GM12878 (cell line): ENCODE results near the gene EXD3. TPM values are rescaled to one million over a fixed set of nuclear protein-coding genes. Genes with fewer than 3 reads are reported as not detected.

Experiments
- BACH1 ChIP-seq: fragments of 450-650 bp; IDR thresholded peaks from 2 replicates; pipeline ENCODE4 v1.6.1; 2017; ENCODE audit warnings: mild to moderate bottlenecking, borderline replicate concordance
- BCL11A ChIP-seq: IDR thresholded peaks from 2 replicates; pipeline ENCODE4 v1.6.1; 2011; ENCODE audit warnings: low read depth, low read length
- BHLHE40 ChIP-seq, 2 experiments: fragments of 450-650 bp in 1 of 2; IDR thresholded peaks; 2 replicates each; pipeline ENCODE4 v1.6.1; 2011 to 2017; ENCODE audit warnings: low read depth in 2 of 2, borderline replicate concordance in 1 of 2, improper control_type of control experiment in 1 of 2, low read length in 1 of 2, mild to moderate bottlenecking in 1 of 2
- CHD4 ChIP-seq: fragments of 200-600 bp; sonication (generic); IDR thresholded peaks from 2 replicates; pipeline ENCODE4 v1.6.1; 2016; ENCODE audit warnings: mild to moderate bottlenecking
- ETV6 ChIP-seq, 2 experiments: fragments of 450-650 bp in 1 of 2; IDR thresholded peaks in 1 of 2; conservative IDR thresholded peaks in 1 of 2; 2 replicates each; pipeline ENCODE4 v1.6.1; 2014; ENCODE audit warnings: antibody characterized with exemption in 1 of 2, borderline replicate concordance in 1 of 2, low read depth in 1 of 2, mild to moderate bottlenecking in 1 of 2, moderate library complexity in 1 of 2
- HDGF ChIP-seq: fragments of 450-650 bp; IDR thresholded peaks from 2 replicates; pipeline ENCODE4 v1.6.1; 2016; ENCODE audit warnings: antibody characterized with exemption
- IKZF1 ChIP-seq: fragments of 450-650 bp; conservative IDR thresholded peaks from 2 replicates; pipeline ENCODE4 v1.6.1; 2017; ENCODE audit warnings: antibody characterized with exemption, mild to moderate bottlenecking
- IKZF2 ChIP-seq, 2 experiments: fragments of 450-650 bp; IDR thresholded peaks; 2 replicates each; pipeline ENCODE4 v1.6.1; 2017; ENCODE audit warnings: mild to moderate bottlenecking in 2 of 2, moderate library complexity in 2 of 2
- MAX ChIP-seq: IDR thresholded peaks from 2 replicates; pipeline ENCODE4 v1.6.1; 2012; ENCODE audit warnings: low read depth, low read length, improper control_type of control experiment
- MTA3 ChIP-seq: IDR thresholded peaks from 2 replicates; pipeline ENCODE4 v1.6.1; 2012; ENCODE audit warnings: low read length, inconsistent platforms, borderline replicate concordance
- MXI1 ChIP-seq: fragments of 150-350 bp; IDR thresholded peaks from 2 replicates; pipeline ENCODE4 v1.6.1; 2011; ENCODE audit warnings: low read depth, mild to moderate bottlenecking, inconsistent platforms, low read length, improper control_type of control experiment
- PAX5 ChIP-seq: IDR thresholded peaks from 2 replicates; pipeline ENCODE4 v1.6.1; 2011; ENCODE audit warnings: low read depth, low read length, borderline replicate concordance
- POLR2A ChIP-seq: IDR thresholded peaks from 2 replicates; pipeline ENCODE4 v1.6.1; 2011; ENCODE audit warnings: low read depth, mild to moderate bottlenecking, low read length
- POLR2AphosphoS5 ChIP-seq: IDR thresholded peaks from 2 replicates; pipeline ENCODE4 v1.6.1; 2011; ENCODE audit warnings: mild to moderate bottlenecking, low read length, inconsistent platforms
- RAD21 ChIP-seq: IDR thresholded peaks from 2 replicates; pipeline ENCODE4 v1.6.1; 2011; ENCODE audit warnings: mild to moderate bottlenecking, low read depth, low read length, moderate library complexity; ENCODE audit not compliant: insufficient read depth
- RB1 ChIP-seq: fragments of 450-650 bp; formaldehyde crosslinking; IDR thresholded peaks from 2 replicates; pipeline ENCODE4 v1.6.1; 2017; ENCODE audit warnings: mild to moderate bottlenecking, borderline replicate concordance
- SIN3A ChIP-seq: IDR thresholded peaks from 2 replicates; pipeline ENCODE4 v1.6.1; 2012; ENCODE audit warnings: low read depth, low read length, improper control_type of control experiment
- SMAD5 ChIP-seq: IDR thresholded peaks from 2 replicates; pipeline ENCODE4 v1.6.1; 2016; ENCODE audit warnings: antibody characterized with exemption, low read depth
- TARDBP ChIP-seq: IDR thresholded peaks from 2 replicates; pipeline ENCODE4 v1.6.1; 2016; ENCODE audit warnings: borderline replicate concordance
- TCF3 ChIP-seq: IDR thresholded peaks from 2 replicates; pipeline ENCODE4 v1.6.1; 2012; ENCODE audit warnings: low read depth, mild to moderate bottlenecking, low read length, borderline replicate concordance; ENCODE audit not compliant: insufficient read depth
- USF1 ChIP-seq: IDR thresholded peaks from 2 replicates; pipeline ENCODE4 v1.6.1; 2011; ENCODE audit warnings: borderline replicate concordance, low read depth, mild to moderate bottlenecking, moderate library complexity, mixed read lengths, low read length; ENCODE audit not compliant: insufficient read depth; ENCODE audit errors: extremely low read length
- ZNF217 ChIP-seq: fragments of 450-650 bp; IDR thresholded peaks from 2 replicates; pipeline ENCODE4 v1.6.1; 2017; ENCODE audit warnings: antibody characterized with exemption, mild to moderate bottlenecking
- polyA plus RNA-seq, 11 experiments: library from polyadenylated mRNA; depleted of rRNA in 4 of 11; unstranded in 6 of 11; stranded (reverse) in 5 of 11; fragments of >200 nt; fragmentation: Nextera tagmentation in 4 of 11; fragmentation: Illumina TruSeq in 1 of 11; extraction: Ambion mirVana in 4 of 11; extraction: Trizol in 1 of 11; gene quantifications; 1 replicate in 1 of 11; 2 replicates in 10 of 11; pipeline versions ENCODE4 v1.2.1 to v1.2.3, GENCODE V29; 2011 to 2016; ENCODE audit warnings: inconsistent platforms in 2 of 11, missing spikeins in 2 of 11, low read depth in 1 of 11
- total RNA-seq, 4 experiments: library from RNA; depleted of rRNA in 3 of 4; stranded (reverse); fragments of >200 nt in 3 of 4; fragmentation: Illumina TruSeq in 1 of 4; extraction: Trizol in 1 of 4; gene quantifications; 2 replicates each; pipeline versions ENCODE4 v1.2.1 to v1.2.3, GENCODE V29; 2013 to 2021
- TF ChIP-seq, protein P1 (sequence below): fragments of 450-650 bp; IDR thresholded peaks from 2 replicates; pipeline ENCODE4 v1.6.1; 2017; ENCODE audit warnings: borderline replicate concordance
- TF ChIP-seq, protein P2 (sequence below): IDR thresholded peaks from 2 replicates; pipeline ENCODE4 v1.6.1; 2011; ENCODE audit warnings: borderline replicate concordance, low read depth, mild to moderate bottlenecking, moderate library complexity, low read length; ENCODE audit not compliant: insufficient read depth, poor library complexity, severe bottlenecking
- TF ChIP-seq, protein P3 (sequence below): IDR thresholded peaks from 2 replicates; pipeline ENCODE4 v1.6.1; 2011; ENCODE audit warnings: mild to moderate bottlenecking, low read depth, low read length, moderate library complexity; ENCODE audit not compliant: insufficient replicate concordance

The EXD3 gene
- total and polyA plus RNA-seq, 10 of the 15 experiments (the other 5 are each of a cell fraction or from before 2014, with no cell fraction given): 0.21 to 7.1 (median 3.6) TPM

- TF ChIP-seq IKZF2 (IDR thresholded peaks at IDR 0.05) (peak; percentile 47 to 80), ETV6 (conservative IDR thresholded peaks at IDR 0.05 in 1 of 2, IDR thresholded peaks at IDR 0.05 in 1 of 2; ENCODE audit: borderline replicate concordance in 1 of 2, low read depth in 1 of 2) (no peak), POLR2AphosphoS5 (no peak), RB1 (peak; percentile 50; the same call in 1 of the 2 replicates), BCL11A (0 out of 2 replicates have a peak, but pooled peaks have one; percentile 24), CHD4 (no peak), ZNF217 (peak; percentile 32; the same call in 1 of the 2 replicates), MAX (0 out of 2 replicates have a peak, but pooled peaks have one; percentile 24), POLR2A (peak; percentile 18; the same call in 1 of the 2 replicates), RAD21 (no peak), SIN3A (no peak), SMAD5 (no peak), BACH1 (0 out of 2 replicates have a peak, but pooled peaks have one; percentile 30), PAX5 (peak; percentile 74; the same call in 1 of the 2 replicates), USF1 (no peak), HDGF (peak; percentile 37; the same call in 1 of the 2 replicates), BHLHE40 (IDR thresholded peaks at IDR 0.05; ENCODE audit: borderline replicate concordance in 1 of 2, low read depth in 2 of 2, low read length in 1 of 2) (peak; percentile 94 to 97), MTA3 (peak; percentile 41; the same call in 1 of the 2 replicates), TCF3 (0 out of 2 replicates have a peak, but pooled peaks have one; percentile 61), MXI1 (0 out of 2 replicates have a peak, but pooled peaks have one; percentile 25), TARDBP (no peak), IKZF1 (peak; percentile 89)
- TF ChIP-seq, protein P1, sequence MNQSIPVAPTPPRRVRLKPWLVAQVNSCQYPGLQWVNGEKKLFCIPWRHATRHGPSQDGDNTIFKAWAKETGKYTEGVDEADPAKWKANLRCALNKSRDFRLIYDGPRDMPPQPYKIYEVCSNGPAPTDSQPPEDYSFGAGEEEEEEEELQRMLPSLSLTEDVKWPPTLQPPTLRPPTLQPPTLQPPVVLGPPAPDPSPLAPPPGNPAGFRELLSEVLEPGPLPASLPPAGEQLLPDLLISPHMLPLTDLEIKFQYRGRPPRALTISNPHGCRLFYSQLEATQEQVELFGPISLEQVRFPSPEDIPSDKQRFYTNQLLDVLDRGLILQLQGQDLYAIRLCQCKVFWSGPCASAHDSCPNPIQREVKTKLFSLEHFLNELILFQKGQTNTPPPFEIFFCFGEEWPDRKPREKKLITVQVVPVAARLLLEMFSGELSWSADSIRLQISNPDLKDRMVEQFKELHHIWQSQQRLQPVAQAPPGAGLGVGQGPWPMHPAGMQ: 0 out of 2 replicates have a peak, but pooled peaks have one; percentile 19
- TF ChIP-seq, protein P2, sequence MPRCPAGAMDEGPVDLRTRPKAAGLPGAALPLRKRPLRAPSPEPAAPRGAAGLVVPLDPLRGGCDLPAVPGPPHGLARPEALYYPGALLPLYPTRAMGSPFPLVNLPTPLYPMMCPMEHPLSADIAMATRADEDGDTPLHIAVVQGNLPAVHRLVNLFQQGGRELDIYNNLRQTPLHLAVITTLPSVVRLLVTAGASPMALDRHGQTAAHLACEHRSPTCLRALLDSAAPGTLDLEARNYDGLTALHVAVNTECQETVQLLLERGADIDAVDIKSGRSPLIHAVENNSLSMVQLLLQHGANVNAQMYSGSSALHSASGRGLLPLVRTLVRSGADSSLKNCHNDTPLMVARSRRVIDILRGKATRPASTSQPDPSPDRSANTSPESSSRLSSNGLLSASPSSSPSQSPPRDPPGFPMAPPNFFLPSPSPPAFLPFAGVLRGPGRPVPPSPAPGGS: peak; percentile 53
- TF ChIP-seq, protein P3, sequence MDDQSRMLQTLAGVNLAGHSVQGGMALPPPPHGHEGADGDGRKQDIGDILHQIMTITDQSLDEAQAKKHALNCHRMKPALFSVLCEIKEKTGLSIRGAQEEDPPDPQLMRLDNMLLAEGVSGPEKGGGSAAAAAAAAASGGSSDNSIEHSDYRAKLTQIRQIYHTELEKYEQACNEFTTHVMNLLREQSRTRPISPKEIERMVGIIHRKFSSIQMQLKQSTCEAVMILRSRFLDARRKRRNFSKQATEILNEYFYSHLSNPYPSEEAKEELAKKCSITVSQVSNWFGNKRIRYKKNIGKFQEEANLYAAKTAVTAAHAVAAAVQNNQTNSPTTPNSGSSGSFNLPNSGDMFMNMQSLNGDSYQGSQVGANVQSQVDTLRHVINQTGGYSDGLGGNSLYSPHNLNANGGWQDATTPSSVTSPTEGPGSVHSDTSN: no peak
Observed at GRCh38 chr9:137411645-137412380, 11.1 kb downstream of the EXD3 start (continued).
